ENCODE results near the gene GPR161.

GPR161 gene

DNA sequence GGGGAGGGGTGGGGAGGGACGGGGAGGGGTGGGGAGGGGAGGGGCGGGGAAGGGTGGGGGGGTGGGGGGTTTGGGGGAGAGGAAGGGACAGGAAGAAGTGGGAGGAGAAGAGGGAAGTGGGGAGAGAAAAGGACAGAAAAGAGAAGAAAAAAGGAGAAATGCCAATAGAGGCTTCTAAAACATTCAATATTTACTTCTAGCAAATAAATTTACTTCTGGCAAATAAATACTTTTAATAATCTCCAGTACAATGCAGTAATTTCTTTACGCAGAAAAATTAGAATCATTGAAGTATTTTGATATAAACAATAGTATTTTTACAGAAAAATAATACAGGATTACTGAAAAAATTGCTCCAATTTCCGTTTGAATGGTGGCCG, 9.4 kb upstream of the GPR161 start:
- no peak for DNase-seq

DNA sequence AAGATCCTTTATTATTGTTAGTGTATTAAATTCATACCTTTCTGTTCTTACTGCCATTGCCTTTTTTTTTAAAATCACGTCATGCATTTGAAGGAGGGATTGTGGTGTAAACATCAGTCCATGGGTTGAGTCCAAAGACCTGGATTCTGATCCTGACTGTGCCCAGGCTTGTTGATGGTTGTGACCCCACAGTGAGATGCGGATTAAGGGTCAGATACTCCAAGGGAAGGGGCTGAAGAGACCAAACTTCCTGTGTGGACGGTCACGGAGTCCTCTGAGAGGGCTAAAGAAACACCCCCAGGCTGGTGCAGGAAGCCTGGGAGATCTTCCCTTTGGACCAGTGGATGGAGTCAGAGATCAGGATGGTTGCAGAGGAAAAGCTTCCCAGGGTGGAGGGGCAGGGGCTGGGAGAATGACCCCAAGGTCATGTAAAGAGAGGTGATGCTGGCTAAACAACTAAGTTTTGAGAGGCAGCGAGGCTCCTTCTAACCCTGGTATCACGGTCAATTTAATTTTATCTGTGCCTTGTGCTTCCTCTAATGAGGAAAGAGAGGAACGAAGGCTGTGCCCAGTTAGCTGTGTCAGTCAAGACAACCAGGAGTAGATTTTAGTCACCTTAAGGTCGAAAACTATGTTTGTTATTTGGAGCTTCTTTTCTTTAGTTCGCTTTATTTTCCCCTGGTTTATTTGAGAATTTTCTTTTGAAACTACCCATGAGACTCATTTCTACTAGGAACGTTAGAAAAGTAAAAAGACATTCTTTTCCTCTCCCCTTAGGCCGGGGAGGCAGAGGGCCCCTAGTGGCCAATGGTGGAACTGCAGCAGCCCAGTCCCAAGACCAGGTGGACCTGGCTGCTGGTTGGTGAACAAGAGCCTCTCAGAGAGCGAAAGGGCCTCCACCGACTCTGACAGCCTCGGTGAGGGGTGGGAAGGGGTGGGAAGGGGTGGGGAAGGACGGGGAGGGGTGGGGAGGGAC, 8.7 kb upstream of the GPR161 start:
- peak; percentile 81 for DNase-seq

- DNase-seq = no peak
Measured at GRCh38 chr1:168141871-168142385, 5.2 kb upstream of the GPR161 start.

GRCh38 chr1:168139070-168139469, 2.3 kb upstream of the GPR161 start:
- DNase-seq = no peak

GRCh38 chr1:168138134-168138533, 1.4 kb upstream of the GPR161 start:
- no peak for DNase-seq

DNA sequence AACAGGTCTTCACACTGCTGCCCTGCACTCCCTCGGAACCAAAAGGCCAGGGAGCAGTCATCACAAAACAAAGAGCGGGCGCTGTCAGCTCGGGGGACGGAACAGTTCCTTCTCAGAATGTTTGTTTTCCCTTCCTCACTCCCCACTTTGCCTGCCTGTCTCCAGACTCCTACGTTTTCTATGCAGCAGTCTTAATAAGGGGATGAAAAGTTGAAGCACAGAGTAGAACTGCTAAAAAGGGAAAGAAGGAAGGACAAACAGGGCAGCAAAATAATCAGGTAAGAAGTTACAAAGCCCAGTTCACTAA, 738 bp upstream of the GPR161 start:
- no peak for DNase-seq

DNA sequence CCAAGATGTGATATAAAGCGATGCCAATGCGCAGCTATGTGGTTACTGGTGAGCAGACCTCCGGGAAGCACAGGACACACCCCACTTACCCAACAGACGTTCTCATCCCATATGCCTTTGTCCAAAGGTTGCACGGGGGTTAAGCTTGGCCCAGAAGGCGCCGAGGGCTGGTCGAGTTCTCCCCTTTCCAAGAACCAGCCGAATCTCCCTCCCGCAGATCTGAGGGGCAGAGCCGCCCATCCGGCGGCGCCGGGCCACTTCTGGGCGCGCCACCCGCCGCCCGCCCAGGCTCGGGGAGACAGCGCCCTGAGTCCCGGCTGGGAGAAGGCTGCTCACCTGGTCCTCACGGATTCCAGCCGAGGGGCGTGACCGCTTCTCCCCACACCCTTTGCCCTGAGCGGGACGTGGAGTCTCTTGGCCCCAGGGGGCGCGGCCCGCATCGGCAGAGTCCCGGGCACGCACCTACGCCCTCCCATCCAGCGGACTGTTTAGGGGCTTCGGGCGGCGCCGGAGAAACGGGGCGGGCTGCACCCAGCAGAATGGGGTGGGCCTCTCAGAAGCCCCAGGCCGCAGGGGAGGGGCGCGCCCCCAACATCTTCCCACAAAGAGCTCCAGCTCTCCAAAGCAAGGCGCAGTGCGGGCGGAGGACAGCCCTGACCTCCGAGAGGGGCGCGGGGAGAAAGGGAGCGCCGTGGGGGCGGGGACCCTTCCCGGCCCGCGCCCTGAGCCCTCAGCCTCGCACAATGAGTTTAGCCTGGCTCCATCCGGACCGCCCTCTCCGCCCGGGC, 615 bp downstream of the GPR161 start:
- peak; percentile 64 for DNase-seq

DNA sequence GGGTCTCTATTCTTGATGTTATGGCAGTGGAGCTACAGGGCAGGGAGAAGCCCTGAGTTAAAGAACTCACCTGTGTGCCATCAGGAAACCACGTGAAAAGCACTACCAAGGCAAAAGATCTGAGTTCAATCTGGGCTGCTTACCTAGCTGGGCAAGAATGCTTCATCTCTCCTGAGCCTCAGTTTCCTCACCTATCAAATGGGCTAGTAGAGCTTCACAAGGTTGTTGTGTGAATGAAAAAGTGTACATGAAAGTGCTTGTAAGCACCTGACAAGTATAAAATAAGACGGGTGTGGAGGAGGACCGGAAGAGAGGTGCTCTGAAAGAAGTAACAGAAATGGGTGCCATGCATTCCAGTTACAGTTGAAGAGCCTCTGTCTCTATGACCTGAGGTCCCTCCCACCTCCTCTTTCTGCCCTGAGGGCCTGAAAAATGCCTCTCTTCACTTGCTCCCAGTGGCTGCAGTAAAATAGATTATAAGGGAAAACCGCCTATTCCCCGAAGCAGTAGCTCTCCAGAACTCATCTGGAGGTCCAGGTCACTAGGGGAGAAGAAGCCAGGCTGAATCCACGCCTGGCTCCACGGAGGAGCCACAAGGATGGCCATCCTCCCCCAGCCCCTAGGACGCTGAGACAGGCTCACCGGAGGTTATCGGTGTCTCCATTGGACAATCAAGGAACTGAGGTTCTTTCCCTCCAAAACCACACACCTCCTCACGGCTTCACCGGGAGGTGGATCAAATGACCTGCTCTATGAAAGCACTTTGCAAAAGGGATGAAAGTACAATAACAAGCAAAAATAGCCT, 1.4 kb downstream of the GPR161 start:
- DNase-seq = peak; percentile 44

- DNase-seq = no peak
Measured at GRCh38 chr1:168134642-168135041, 2.1 kb downstream of the GPR161 start.

DNA sequence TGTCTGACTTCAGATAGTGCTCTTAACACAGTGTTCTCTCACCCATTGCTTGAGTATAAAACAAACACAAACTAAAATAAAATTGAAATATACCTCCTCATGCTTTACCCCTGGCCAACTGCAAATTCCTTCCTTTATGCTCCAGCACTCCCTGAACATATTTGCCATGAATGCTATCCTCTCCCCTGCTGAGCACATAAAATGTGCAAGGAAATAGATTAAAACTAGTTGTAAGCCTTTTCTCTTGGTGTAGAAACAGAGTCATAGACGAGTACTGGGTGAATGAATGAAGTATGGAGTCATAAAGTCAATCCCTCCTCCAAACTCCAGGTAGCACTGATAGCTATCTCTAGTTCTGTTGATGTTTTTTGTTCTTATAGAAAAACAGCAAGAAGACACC, 2.6 kb downstream of the GPR161 start:
- DNase-seq = no peak

DNA sequence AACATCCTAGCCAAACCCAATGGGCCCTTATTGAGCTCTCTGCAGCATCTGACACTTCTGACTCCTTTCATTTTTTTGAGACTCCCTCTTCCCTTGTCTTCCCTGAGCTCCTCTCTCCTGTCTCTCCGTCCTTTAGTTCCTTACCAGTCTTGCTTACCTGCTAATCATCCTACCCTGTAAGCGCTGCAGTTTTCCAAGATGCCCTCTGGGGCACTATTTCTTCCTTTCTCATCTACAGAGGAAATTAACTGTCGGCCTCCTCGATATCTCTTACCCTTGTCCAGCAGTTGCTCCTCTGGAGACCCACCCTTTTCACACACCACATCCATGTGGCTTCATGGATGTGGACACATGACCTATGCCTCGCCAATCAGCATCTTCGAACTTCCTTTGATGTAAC, 6.8 kb downstream of the GPR161 start:
- no peak for DNase-seq

GRCh38 chr1:168127503-168127902, 9.2 kb downstream of the GPR161 start:
- no peak for DNase-seq

DNA sequence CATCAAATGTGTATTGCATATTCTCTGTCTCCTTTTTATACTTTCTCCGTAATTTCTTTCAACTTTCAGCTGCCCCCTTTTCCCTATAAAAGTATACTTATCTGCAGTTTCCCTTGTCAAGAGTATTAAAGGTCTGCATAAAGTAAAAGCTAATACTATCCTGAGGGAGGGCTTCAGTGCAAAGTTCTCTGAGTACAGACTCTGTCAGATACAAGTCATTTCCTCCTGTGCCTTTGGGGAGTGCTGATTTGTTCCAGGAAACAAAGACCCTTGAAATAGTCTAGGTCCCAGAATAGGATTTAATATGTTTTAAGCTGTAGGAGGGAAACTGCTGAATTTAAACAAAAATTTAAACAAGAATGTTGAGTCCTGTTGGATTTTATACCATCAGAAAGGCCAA, 11.7 kb downstream of the GPR161 start:
- no peak for DNase-seq

- DNase-seq = peak; percentile 83
Measured at GRCh38 chr1:168121401-168122011, 15.2 kb downstream of the GPR161 start.

DNA sequence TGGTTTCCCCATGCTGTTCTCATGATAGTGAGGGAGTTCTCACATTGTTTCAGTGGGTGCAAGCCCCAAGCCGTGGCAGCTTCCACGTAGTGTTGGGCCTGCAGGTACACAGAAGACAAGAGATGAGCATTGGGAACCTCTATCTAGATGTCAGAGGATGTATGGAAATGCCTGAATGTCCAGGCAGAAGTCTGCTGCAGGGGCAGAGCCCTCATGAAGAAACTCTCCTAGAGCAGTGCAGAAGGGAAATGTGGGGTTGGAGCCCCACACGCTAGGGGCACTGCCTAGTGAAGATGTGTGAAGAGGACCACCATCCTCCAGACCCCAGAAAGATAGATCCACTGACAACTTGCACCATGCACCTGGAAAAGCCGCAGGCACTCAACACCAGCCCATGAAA, 17.0 kb downstream of the GPR161 start:
- DNase-seq = no peak

GRCh38 chr1:168116327-168116799, 20.4 kb downstream of the GPR161 start:
- no peak for DNase-seq

GRCh38 chr1:168114845-168115244, 21.9 kb downstream of the GPR161 start:
- DNase-seq = no peak

DNA sequence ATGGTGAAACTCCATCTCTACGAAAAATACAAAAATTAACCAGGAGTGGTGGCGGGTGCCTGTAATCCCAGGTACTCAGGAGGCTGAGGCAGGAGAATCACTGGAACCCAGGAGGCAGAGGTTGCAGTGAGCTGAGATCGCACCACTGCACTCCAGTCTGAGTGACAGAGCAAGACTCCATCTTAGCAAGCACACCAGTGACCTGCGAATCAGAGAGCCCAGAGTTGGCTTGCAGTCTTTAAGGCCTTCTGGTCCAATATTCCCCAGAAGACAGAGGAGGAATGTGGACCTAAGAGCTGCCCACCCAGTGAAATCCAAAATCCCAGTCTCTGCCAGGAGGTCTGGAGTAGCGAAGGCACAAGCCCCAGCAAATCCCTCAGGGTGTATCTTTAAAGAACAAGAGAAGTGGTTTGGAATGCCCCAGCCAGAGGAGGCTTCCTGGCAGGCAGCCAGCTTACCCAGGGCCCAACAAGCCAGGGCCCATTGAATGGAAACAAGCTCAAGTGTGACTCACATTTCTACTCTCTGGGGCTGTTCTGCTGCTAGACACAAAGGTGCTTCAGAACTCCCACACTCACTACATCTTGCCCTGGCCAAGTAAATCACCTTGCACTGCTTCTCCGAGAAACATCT, 23.9 kb downstream of the GPR161 start:
- no peak for DNase-seq

GRCh38 chr1:168110896-168111545, 25.7 kb downstream of the GPR161 start:
- DNase-seq = no peak

- no peak for DNase-seq
Measured at GRCh38 chr1:168106274-168106673, 30.5 kb downstream of the GPR161 start.

GRCh38 chr1:168105846-168106245, 30.9 kb downstream of the GPR161 start:
- no peak for DNase-seq
